ENCODE data around the gene SH3BP1.

DNA sequence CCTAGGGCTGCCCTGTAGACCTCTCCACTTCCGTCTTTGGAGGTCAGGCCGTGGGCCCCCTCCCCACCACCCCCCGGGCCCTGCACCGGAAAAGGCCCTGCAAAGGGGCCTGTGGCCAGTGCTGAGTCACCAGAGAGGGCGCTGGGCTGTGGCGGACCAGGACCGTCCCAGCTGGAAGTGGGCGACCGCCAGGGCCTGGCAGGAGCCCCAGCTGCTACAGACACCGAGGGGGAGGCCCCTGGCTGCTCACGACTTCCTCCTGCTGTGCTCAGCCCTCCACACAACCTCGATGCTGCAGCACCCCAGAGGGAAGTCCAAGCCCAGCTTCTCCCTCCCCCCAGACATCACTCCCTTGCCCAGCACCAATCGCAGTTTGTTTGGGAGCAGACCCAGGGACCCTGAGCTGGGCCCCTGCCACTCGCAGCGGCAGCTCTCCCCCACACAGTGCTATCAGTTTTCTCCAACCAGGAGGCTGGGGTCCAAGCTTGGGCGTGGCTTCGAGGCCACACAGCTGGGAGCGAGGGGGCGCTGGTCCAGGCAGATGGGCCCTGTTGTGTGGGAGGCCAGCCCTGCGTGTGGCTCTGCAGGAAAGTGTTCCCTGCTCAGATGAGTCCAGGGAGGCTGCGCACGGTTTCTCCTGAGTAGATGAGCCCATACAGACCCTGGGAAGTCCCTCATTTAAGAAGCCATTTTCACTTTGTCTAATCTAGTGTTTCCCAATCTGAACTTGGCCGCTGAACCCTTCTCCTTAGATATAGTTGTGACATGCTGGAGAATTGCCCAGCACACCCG, 5.6 kb upstream of the SH3BP1 start:
- TF ChIP-seq FOXM1 (CRISPR knock-in tag; IDR thresholded peaks at IDR 0.05) (no peak), RBFOX2 (IDR thresholded peaks at IDR 0.05; ENCODE audit: low read depth, low read length) (peak; percentile 90), FOXK2 (IDR thresholded peaks at IDR 0.05) (no peak), POLR2AphosphoS5 (IDR thresholded peaks at IDR 0.05; ENCODE audit: low read depth, low read length) (peak; percentile 72), KAT7 (CRISPR knock-in tag; IDR thresholded peaks at IDR 0.05; ENCODE audit: borderline replicate concordance) (no peak; the same call in 1 of the 2 replicates), REST (IDR thresholded peaks at IDR 0.05; ENCODE audit: borderline replicate concordance in 1 of 2, low read depth in 1 of 2, low read length in 2 of 2) (no peak), ZNF253 (CRISPR knock-in tag; IDR thresholded peaks at IDR 0.05; ENCODE audit: borderline replicate concordance) (no peak), POLR2A (IDR thresholded peaks at IDR 0.05; ENCODE audit: insufficient read depth in 1 of 2, low read depth in 2 of 2, low read length in 2 of 2) (peak; percentile 51 to 76), JUN (CRISPR knock-in tag; IDR thresholded peaks at IDR 0.05) (peak; percentile 31; the same call in 1 of the 2 replicates), DNMT3B (CRISPR knock-in tag; conservative IDR thresholded peaks at IDR 0.05) (no peak), EP300 (IDR thresholded peaks at IDR 0.05; ENCODE audit: low read depth in 2 of 2, low read length in 2 of 2) (peak in 1 of 2 experiments; percentile 4; a peak in 1 of 4 replicates), EP300 (CRISPR knock-in tag; IDR thresholded peaks at IDR 0.05; ENCODE audit: borderline replicate concordance) (no peak), MYC (CRISPR knock-in tag; IDR thresholded peaks at IDR 0.05; ENCODE audit: borderline replicate concordance) (no peak)
- TF ChIP-seq, protein P1, sequence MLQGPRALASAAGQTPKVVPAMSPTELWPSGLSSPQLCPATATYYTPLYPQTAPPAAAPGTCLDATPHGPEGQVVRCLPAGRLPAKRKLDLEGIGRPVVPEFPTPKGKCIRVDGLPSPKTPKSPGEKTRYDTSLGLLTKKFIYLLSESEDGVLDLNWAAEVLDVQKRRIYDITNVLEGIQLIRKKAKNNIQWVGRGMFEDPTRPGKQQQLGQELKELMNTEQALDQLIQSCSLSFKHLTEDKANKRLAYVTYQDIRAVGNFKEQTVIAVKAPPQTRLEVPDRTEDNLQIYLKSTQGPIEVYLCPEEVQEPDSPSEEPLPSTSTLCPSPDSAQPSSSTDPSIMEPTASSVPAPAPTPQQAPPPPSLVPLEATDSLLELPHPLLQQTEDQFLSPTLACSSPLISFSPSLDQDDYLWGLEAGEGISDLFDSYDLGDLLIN (CRISPR knock-in tag; IDR thresholded peaks at IDR 0.05; ENCODE audit: borderline replicate concordance): no peak
- TF ChIP-seq, protein P2, sequence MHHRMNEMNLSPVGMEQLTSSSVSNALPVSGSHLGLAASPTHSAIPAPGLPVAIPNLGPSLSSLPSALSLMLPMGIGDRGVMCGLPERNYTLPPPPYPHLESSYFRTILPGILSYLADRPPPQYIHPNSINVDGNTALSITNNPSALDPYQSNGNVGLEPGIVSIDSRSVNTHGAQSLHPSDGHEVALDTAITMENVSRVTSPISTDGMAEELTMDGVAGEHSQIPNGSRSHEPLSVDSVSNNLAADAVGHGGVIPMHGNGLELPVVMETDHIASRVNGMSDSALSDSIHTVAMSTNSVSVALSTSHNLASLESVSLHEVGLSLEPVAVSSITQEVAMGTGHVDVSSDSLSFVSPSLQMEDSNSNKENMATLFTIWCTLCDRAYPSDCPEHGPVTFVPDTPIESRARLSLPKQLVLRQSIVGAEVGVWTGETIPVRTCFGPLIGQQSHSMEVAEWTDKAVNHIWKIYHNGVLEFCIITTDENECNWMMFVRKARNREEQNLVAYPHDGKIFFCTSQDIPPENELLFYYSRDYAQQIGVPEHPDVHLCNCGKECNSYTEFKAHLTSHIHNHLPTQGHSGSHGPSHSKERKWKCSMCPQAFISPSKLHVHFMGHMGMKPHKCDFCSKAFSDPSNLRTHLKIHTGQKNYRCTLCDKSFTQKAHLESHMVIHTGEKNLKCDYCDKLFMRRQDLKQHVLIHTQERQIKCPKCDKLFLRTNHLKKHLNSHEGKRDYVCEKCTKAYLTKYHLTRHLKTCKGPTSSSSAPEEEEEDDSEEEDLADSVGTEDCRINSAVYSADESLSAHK (CRISPR knock-in tag; IDR thresholded peaks at IDR 0.05; ENCODE audit: borderline replicate concordance): no peak

Measured in HepG2 (cell line).